ENCODE measurements around the gene ADAM22.

DNA sequence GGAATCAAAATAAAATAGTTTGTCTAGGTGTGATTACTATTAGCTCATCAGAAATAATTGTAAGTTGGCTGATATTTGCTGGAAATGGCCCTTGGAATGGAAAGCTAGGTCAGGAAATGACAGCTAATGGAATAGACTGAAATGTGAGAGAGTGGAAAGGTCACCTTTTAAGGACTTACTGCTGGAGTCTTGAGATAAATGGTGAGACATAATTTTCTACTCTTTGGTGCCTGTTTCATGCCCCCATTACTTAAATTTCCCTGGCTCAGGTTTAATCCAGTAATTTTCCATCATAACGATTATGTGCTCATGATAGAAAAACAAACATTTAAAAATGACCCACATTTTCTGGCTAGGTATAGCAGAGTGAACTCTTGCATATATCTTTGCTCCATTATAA lies 123.6 kb downstream of the ADAM22 start:
- TF ChIP-seq, protein P1, sequence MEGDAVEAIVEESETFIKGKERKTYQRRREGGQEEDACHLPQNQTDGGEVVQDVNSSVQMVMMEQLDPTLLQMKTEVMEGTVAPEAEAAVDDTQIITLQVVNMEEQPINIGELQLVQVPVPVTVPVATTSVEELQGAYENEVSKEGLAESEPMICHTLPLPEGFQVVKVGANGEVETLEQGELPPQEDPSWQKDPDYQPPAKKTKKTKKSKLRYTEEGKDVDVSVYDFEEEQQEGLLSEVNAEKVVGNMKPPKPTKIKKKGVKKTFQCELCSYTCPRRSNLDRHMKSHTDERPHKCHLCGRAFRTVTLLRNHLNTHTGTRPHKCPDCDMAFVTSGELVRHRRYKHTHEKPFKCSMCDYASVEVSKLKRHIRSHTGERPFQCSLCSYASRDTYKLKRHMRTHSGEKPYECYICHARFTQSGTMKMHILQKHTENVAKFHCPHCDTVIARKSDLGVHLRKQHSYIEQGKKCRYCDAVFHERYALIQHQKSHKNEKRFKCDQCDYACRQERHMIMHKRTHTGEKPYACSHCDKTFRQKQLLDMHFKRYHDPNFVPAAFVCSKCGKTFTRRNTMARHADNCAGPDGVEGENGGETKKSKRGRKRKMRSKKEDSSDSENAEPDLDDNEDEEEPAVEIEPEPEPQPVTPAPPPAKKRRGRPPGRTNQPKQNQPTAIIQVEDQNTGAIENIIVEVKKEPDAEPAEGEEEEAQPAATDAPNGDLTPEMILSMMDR (IDR thresholded peaks at IDR 0.05) = no peak
- TF ChIP-seq POLR2A (IDR thresholded peaks at IDR 0.05) = no peak
- no peak for TF ChIP-seq POLR2AphosphoS5 (IDR thresholded peaks at IDR 0.05)
- no peak for TF ChIP-seq EP300 (IDR thresholded peaks at IDR 0.05)
